HCT116 (cell line): ENCODE results near the gene RNF220.

Experiments used
- CEBPB ChIP-seq: IDR thresholded peaks from 2 replicates; pipeline ENCODE4 v1.6.1; 2012; ENCODE audit warnings: low read depth
- CTCF ChIP-seq, 3 experiments: fragments of 200-600 bp in 1 of 3; sonication (generic) in 1 of 3; IDR thresholded peaks in 2 of 3; conservative IDR thresholded peaks in 1 of 3; 2 replicates each; pipeline ENCODE4 v1.5.1; 2012 to 2017; ENCODE audit warnings: low read depth in 2 of 3, low read length in 2 of 3, antibody characterized with exemption in 1 of 3, borderline replicate concordance in 1 of 3, control low read depth in 1 of 3, mild to moderate bottlenecking in 1 of 3, mixed read lengths in 1 of 3, mixed run types in 1 of 3, moderate library complexity in 1 of 3; ENCODE audit not compliant: insufficient read depth in 1 of 3
- EZH2phosphoT487 ChIP-seq: fragments of 200-600 bp; IDR thresholded peaks from 2 replicates; pipeline ENCODE4 v1.6.1; 2018; ENCODE audit warnings: antibody characterized with exemption, borderline replicate concordance
- JUND ChIP-seq: IDR thresholded peaks from 2 replicates; pipeline ENCODE4 v1.6.1; 2012
- POLR2A ChIP-seq: IDR thresholded peaks from 2 replicates; pipeline ENCODE4 v1.7.0; 2011; ENCODE audit warnings: borderline replicate concordance; ENCODE audit not compliant: insufficient read depth, insufficient read length; ENCODE audit errors: extremely low read depth
- POLR2AphosphoS5 ChIP-seq: IDR thresholded peaks from 2 replicates; pipeline ENCODE4 v1.6.1; 2011; ENCODE audit warnings: mild to moderate bottlenecking, low read depth, low read length, moderate library complexity
- SIN3A ChIP-seq: IDR thresholded peaks from 2 replicates; pipeline ENCODE4 v1.6.1; 2012; ENCODE audit warnings: low read depth
- ZNF274 ChIP-seq: fragments of 200-500 bp; sonication (Bioruptor generic); IDR thresholded peaks from 2 replicates; pipeline ENCODE4 v1.6.1; 2014; ENCODE audit warnings: mild to moderate bottlenecking, low read depth, low read length, inconsistent platforms

GRCh38 chr1:44672254-44672955 is 267.4 kb downstream of the RNF220 start:
- TF ChIP-seq CTCF (IDR thresholded peaks at IDR 0.05 in 2 of 3, conservative IDR thresholded peaks at IDR 0.05 in 1 of 3; ENCODE audit: borderline replicate concordance in 1 of 3, insufficient read depth in 1 of 3, low read depth in 2 of 3, low read length in 2 of 3) (no peak), JUND (no peak), CEBPB (no peak), SIN3A (no peak), ZNF274 (no peak), POLR2A (no peak), POLR2AphosphoS5 (no peak), EZH2phosphoT487 (no peak)
